ENCODE data around the gene MYCBPAP. TPM values are rescaled to one million over a fixed set of nuclear protein-coding genes. Genes with fewer than 3 reads are reported as not detected.

MYCBPAP gene
- total and polyA plus RNA-seq, 2 donors (not counting 3 experiments of a cell fraction or from before 2014, with no cell fraction given): 0.40 to 0.66 TPM

DNA sequence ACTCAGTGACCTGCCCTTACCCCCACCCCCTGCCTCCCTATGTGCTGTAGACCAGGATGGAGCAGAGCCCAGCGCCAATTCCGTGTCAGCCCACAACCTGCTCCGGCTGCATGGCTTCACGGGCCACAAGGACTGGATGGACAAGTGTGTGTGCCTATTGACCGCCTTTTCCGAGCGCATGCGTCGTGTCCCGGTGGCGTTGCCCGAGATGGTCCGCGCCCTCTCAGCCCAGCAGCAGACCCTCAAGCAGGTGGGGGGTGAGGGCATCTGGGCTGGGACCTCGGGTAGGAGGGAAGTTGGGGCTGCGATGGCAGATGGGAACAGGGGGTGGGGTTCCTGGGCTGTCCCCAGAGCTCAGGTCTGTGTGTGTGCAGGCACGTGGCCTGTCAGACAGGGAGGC lies 46.0 kb downstream of the MYCBPAP start:
- Histone ChIP-seq H3K27me3 (ENCODE audit: control insufficient read depth in 2 of 2, insufficient read depth in 2 of 2, low read length in 2 of 2) (peaks cover 9 to 14% of the 10 kb centered on the region in 2 experiments), H4K20me1 (replicated peaks; ENCODE audit: control insufficient read depth, extremely low read depth, insufficient read depth, low read length) (no peaks in the 10 kb centered on the region), H2AFZ (ENCODE audit: low read depth, low read length) (no peak overlapping the region), H3K9me1 (replicated peaks; ENCODE audit: control insufficient read depth, extremely low read depth, insufficient read depth, low read length) (no peaks in the 10 kb centered on the region), H3K27ac (ENCODE audit: insufficient read depth, low read depth, low read length) (no peak overlapping the region), H3K9me3 (replicated peaks; ENCODE audit: control insufficient read depth, insufficient read depth, low read length) (no peaks in the 10 kb centered on the region), H3K36me3 (ENCODE audit: control insufficient read depth in 2 of 2, extremely low read depth in 1 of 2, insufficient read depth in 2 of 2, low read length in 2 of 2) (peaks cover 0 to 5% of the 10 kb centered on the region in 2 experiments), H3K9ac (replicated peaks; ENCODE audit: extremely low read depth, insufficient read depth, low read length) (no peak overlapping the region), H3K4me1 (ENCODE audit: control insufficient read depth, extremely low read depth, insufficient read depth, low read length) (no peaks in the 10 kb centered on the region), H3K79me2 (ENCODE audit: control insufficient read depth, insufficient read depth, low read length) (no peaks in the 10 kb centered on the region), H3K4me2 (ENCODE audit: insufficient read depth, low read length) (no peak overlapping the region), H3K4me3 (replicated peaks in 1 of 3; ENCODE audit: insufficient read depth in 1 of 3, low read depth in 1 of 3, low read length in 3 of 3) (no peak overlapping the region)
- dilution Hi-C loops (cut with MboI; ENCODE audit: extremely low pct_ligation_motif_present, low sequenced_read_pairs) (no loop called here), intact Hi-C loops (cut with micrococcal nuclease) (no loop called here)
- ChIA-PET POLR2A (no interaction called here), CTCF (interaction anchor here (0.6 kb wide), 1 partner anchor 70 kb away, joined by 3 read pairs; no protein-coding TSS in a partner anchor)
- DNase-seq (ENCODE audit: low read depth, low spot score) (no peak), FAIRE-seq (no peak)
- BruUV-seq (replicated peaks): no TSS peak
- TF ChIP-seq, protein P1, sequence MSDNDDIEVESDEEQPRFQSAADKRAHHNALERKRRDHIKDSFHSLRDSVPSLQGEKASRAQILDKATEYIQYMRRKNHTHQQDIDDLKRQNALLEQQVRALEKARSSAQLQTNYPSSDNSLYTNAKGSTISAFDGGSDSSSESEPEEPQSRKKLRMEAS (IDR thresholded peaks at IDR 0.05; ENCODE audit: insufficient read depth, insufficient read length): no peak
- TF ChIP-seq GATA2 (IDR thresholded peaks at IDR 0.05; ENCODE audit: insufficient read depth, insufficient read length, low read depth, low read length) (no peak), FOS (IDR thresholded peaks at IDR 0.05; ENCODE audit: borderline replicate concordance, insufficient read depth, low read length) (no peak), MYC (IDR thresholded peaks at IDR 0.05; ENCODE audit: low read depth, low read length) (no peak), POLR2AphosphoS5 (IDR thresholded peaks at IDR 0.05; ENCODE audit: insufficient read depth, low read depth, low read length) (no peak), POLR2A (IDR thresholded peaks at IDR 0.05; ENCODE audit: low read depth, low read length) (no peak), EZH2 (IDR thresholded peaks at IDR 0.05; ENCODE audit: borderline replicate concordance, low read depth, low read length, severe bottlenecking) (no peak)

DNA sequence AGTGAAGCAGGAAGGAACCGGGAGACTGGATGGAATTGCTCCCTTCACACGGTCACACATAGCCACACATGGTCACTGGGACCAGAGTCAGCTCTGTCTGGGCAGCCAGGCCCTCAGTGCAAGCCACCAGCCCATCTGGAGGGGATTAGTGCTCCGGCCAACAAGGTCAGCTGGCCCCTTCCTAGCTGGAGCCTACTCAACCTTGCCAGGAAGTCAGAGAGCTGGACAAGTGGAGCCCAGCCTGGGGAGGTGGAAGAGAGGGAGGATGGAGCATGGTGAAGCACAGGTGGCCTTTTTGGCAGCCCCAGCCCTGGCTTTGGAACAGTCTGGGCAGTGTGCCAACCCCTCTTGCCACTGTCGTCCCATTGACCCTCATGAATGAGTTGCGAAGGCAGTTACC lies 48.6 kb downstream of the MYCBPAP start:
- no peak overlapping the region for H3K9ac ChIP-seq (replicated peaks; ENCODE audit: extremely low read depth, insufficient read depth, low read length)
- dilution Hi-C loops (cut with MboI; ENCODE audit: extremely low pct_ligation_motif_present, low sequenced_read_pairs) (no loop called here), intact Hi-C loops (cut with micrococcal nuclease) (no loop called here)
- BruUV-seq (replicated peaks): no TSS peak
- no peaks in the 10 kb centered on the region for H3K9me1 ChIP-seq (replicated peaks; ENCODE audit: control insufficient read depth, extremely low read depth, insufficient read depth, low read length)
- H2AFZ ChIP-seq (ENCODE audit: low read depth, low read length): no peak overlapping the region
- peaks cover 20 to 28% of the 10 kb centered on the region in 2 experiments for H3K27me3 ChIP-seq (ENCODE audit: control insufficient read depth in 2 of 2, insufficient read depth in 2 of 2, low read length in 2 of 2)
- no peaks in the 10 kb centered on the region for H3K9me3 ChIP-seq (replicated peaks; ENCODE audit: control insufficient read depth, insufficient read depth, low read length)
- H3K36me3 ChIP-seq (ENCODE audit: control insufficient read depth in 2 of 2, extremely low read depth in 1 of 2, insufficient read depth in 2 of 2, low read length in 2 of 2): peaks cover 0 to 3% of the 10 kb centered on the region in 2 experiments
- no peaks in the 10 kb centered on the region for H3K79me2 ChIP-seq (ENCODE audit: control insufficient read depth, insufficient read depth, low read length)
- DNase-seq (ENCODE audit: low read depth, low spot score) (no peak), FAIRE-seq (no peak)
- ChIA-PET POLR2A (no interaction called here), CTCF (interaction anchor here (0.9 to 1.4 kb wide), 3 partner anchors 33 to 73 kb away, joined by 3 to 4 read pairs (median 4); no protein-coding TSS in a partner anchor)
- H3K4me3 ChIP-seq (replicated peaks in 1 of 3; ENCODE audit: insufficient read depth in 1 of 3, low read depth in 1 of 3, low read length in 3 of 3): no peak overlapping the region
- H3K4me2 ChIP-seq (ENCODE audit: insufficient read depth, low read length): no peak overlapping the region
- H3K27ac ChIP-seq (ENCODE audit: insufficient read depth, low read depth, low read length): no peak overlapping the region
- H4K20me1 ChIP-seq (replicated peaks; ENCODE audit: control insufficient read depth, extremely low read depth, insufficient read depth, low read length): no peaks in the 10 kb centered on the region
- peaks cover 7% of the 10 kb centered on the region for H3K4me1 ChIP-seq (ENCODE audit: control insufficient read depth, extremely low read depth, insufficient read depth, low read length)
- TF ChIP-seq POLR2AphosphoS5 (IDR thresholded peaks at IDR 0.05; ENCODE audit: insufficient read depth, low read depth, low read length) (no peak), GATA2 (IDR thresholded peaks at IDR 0.05; ENCODE audit: insufficient read depth, insufficient read length, low read depth, low read length) (no peak), MYC (IDR thresholded peaks at IDR 0.05; ENCODE audit: low read depth, low read length) (no peak), POLR2A (IDR thresholded peaks at IDR 0.05; ENCODE audit: low read depth, low read length) (no peak), FOS (IDR thresholded peaks at IDR 0.05; ENCODE audit: borderline replicate concordance, insufficient read depth, low read length) (no peak), EZH2 (IDR thresholded peaks at IDR 0.05; ENCODE audit: borderline replicate concordance, low read depth, low read length, severe bottlenecking) (no peak), JUN (IDR thresholded peaks at IDR 0.05; ENCODE audit: borderline replicate concordance, insufficient read depth, insufficient read length, low read depth) (no peak)
- TF ChIP-seq, protein P1 (IDR thresholded peaks at IDR 0.05; ENCODE audit: insufficient read depth, insufficient read length): no peak
- TF ChIP-seq, protein P2, sequence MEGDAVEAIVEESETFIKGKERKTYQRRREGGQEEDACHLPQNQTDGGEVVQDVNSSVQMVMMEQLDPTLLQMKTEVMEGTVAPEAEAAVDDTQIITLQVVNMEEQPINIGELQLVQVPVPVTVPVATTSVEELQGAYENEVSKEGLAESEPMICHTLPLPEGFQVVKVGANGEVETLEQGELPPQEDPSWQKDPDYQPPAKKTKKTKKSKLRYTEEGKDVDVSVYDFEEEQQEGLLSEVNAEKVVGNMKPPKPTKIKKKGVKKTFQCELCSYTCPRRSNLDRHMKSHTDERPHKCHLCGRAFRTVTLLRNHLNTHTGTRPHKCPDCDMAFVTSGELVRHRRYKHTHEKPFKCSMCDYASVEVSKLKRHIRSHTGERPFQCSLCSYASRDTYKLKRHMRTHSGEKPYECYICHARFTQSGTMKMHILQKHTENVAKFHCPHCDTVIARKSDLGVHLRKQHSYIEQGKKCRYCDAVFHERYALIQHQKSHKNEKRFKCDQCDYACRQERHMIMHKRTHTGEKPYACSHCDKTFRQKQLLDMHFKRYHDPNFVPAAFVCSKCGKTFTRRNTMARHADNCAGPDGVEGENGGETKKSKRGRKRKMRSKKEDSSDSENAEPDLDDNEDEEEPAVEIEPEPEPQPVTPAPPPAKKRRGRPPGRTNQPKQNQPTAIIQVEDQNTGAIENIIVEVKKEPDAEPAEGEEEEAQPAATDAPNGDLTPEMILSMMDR (IDR thresholded peaks at IDR 0.05; ENCODE audit: extremely low read depth in 1 of 2, insufficient read depth in 1 of 2, low read depth in 1 of 2, low read length in 2 of 2): no peak

All from endothelial cell of umbilical vein (primary cell).